ENCODE data around the gene MCOLN1. TPM values are rescaled to one million over a fixed set of nuclear protein-coding genes. Genes with fewer than 3 reads are reported as not detected.

Gene MCOLN1
- total RNA-seq (10 to 100 TPM; 10.9 to 13.2 TPM), polyA plus RNA-seq (10 to 100 TPM; 14.1 to 17.0 TPM)

- H3K4me1 ChIP-seq (ENCODE audit: control insufficient read depth in 4 of 4, insufficient read depth in 4 of 4, low read length in 3 of 4) = peaks cover 9 to 43% (median 34%) of the 10 kb centered on the region in 4 donors
These were observed at the start of gene MCOLN1 for GRCh38 chr19:7522072-7522922. TSS of gene MCOLN1 (plus strand) at chr19:7522624. CDS start at chr19:7522751, 127 bp downstream.

More at GRCh38 chr19:7522072-7522922, at the start of gene MCOLN1:
- peaks cover 0 to 5% (median 3%) of the 10 kb centered on the region in 4 donors for H3K36me3 ChIP-seq (ENCODE audit: control insufficient read depth in 4 of 4, insufficient read depth in 3 of 4, low read depth in 1 of 4, low read length in 3 of 4)
- peak within 1 kb of the TSS; percentile 49 to 72 (median 69) for H3K4me3 ChIP-seq (ENCODE audit: low read depth in 1 of 3, low read length in 3 of 3)
- DNase-seq (ENCODE audit: low spot score) = peak; percentile 100
- no peaks in the 10 kb centered on the region for H3K9me3 ChIP-seq (ENCODE audit: control insufficient read depth in 4 of 4, low read length in 3 of 4)
- H3K27me3 ChIP-seq (ENCODE audit: control insufficient read depth in 4 of 4, insufficient read depth in 4 of 4, low read length in 3 of 4) = no peaks in the 10 kb centered on the region
- peak; percentile 11 for TF ChIP-seq FOXA1 (IDR thresholded peaks at IDR 0.05)
- TF ChIP-seq REST (IDR thresholded peaks at IDR 0.05) = no peak
- TF ChIP-seq JUND (IDR thresholded peaks at IDR 0.05) = no peak
- no peak for TF ChIP-seq CTCF (IDR thresholded peaks at IDR 0.05; ENCODE audit: low read depth, low read length, missing input control)
- no peak for TF ChIP-seq MAX (IDR thresholded peaks at IDR 0.05)
- peak; percentile 67 to 79 for TF ChIP-seq RXRA (IDR thresholded peaks at IDR 0.05)
- no peak for TF ChIP-seq TAF1 (conservative IDR thresholded peaks at IDR 0.05)
- peak; percentile 77 for TF ChIP-seq NR2F2 (IDR thresholded peaks at IDR 0.05)
- peak in 1 of 2 donors; percentile 61 for TF ChIP-seq EGR1 (IDR thresholded peaks at IDR 0.05; ENCODE audit: low read depth in 2 of 2)
- TF ChIP-seq ATF3 (IDR thresholded peaks at IDR 0.05) = no peak
- TF ChIP-seq GABPA (IDR thresholded peaks at IDR 0.05 in 1 of 2, conservative IDR thresholded peaks at IDR 0.05 in 1 of 2) = peak in 1 of 2 donors; percentile 71
- peak; percentile 76 for TF ChIP-seq SP1 (IDR thresholded peaks at IDR 0.05)
- TF ChIP-seq RAD21 (IDR thresholded peaks at IDR 0.05) = peak in 1 of 2 donors; percentile 51
- no peak for TF ChIP-seq HNF4G (IDR thresholded peaks at IDR 0.05)
- TF ChIP-seq HNF4A (conservative IDR thresholded peaks at IDR 0.05) = peak; percentile 28 to 33
- TF ChIP-seq YY1 (IDR thresholded peaks at IDR 0.05) = peak; percentile 96
- WGBS = under 1% methylated on average over 65 of the region's 65 CpGs
- peak within 1 kb of the TSS; percentile 21 to 81 for H3K9ac ChIP-seq (ENCODE audit: low read depth in 1 of 2, low read length in 2 of 2)
- peak within 1 kb of the TSS; percentile 12 to 62 for H3K27ac ChIP-seq (ENCODE audit: low read depth in 1 of 2, low read length in 2 of 2)

Measured in liver (tissue), 9 donors.